IPS-NIHi11 (cell line): ENCODE measurements around the gene NDUFAF8.

Experiments
- DNase-seq: peaks from one replicate; pipeline ENCODE4 v3.0.0; 2012; ENCODE audit warnings: mixed read lengths, low spot score

NDUFAF8 gene

DNA sequence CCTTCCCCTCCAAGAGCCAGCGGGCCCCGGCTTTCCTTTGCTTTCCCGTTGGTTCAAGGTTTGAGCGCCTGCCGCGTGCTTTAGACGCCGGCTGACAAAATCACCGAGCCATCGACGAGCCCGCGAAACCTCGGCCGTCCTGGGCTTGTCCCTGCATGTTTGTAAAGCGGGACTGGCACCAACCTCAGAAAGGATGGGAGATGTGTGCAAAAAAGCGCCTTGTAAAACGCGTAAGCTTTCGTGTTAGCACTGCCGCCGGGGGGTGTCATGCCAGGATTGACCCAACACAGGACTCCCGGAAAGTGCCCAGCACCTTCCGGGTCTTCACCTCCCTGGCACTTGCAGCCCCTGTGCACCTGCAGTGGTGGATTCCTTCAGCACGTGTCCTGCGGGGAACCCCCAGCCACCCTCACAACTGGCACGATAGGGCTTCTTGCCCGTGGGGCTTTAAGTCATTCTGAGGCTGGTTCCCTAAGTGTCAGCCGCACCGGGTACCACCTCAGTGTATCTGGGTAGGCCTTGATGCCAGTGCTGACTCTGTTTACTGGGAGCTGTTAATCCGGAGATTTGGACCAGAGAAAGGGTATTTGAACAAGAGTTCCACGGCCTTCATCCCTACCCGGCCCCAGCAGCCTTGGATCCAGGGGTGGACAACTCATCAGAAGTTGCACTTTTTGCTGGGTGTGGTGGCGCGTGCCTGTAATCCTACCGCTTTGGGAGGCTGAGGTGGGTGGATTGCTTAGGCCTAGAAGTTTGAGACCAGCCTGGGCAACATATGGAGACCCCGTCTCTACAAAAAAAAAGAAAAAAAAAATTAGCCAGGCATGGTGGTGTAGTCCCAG is 817 bp downstream of the NDUFAF8 start:
- no peak for DNase-seq

DNA sequence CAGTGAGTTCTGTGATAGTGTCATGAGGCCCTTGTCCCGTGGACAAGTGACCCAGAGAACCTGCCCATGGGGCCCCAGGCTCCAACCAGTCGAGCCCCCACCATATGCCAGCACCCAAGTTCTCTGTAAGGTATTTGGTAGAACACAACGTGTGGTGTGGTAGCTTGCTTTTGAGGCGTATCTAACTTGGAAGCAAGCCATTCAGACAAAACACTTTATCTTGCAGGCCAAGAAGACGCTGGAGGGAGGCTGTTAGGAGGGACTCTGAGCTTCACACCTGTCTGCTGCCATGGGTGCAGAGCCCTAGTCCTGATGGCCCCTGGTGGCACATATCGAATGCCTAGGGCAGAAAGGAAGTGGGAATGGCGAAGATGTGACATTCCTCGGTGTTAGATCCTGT is 1.6 kb downstream of the NDUFAF8 start:
- DNase-seq: no peak

DNA sequence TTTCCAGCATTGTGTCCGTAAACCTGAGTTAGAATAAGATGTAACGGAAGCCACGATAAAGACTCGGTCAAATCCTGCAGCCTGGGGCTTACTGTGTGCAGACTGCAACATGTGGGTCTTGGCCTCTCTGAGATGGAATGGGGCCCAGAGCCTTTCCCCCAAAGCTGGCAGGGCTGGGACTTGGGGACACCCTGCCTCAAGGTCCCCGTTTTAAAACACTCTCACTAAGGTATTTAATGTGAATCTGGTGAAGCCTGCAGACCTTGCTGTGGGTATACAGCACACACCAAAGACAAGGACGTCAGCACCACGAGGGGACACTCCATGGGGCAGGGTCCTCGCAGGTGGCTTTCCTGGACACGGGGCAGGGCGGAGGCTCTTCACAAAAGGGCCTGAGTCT is 2.1 kb downstream of the NDUFAF8 start:
- no peak for DNase-seq

DNA sequence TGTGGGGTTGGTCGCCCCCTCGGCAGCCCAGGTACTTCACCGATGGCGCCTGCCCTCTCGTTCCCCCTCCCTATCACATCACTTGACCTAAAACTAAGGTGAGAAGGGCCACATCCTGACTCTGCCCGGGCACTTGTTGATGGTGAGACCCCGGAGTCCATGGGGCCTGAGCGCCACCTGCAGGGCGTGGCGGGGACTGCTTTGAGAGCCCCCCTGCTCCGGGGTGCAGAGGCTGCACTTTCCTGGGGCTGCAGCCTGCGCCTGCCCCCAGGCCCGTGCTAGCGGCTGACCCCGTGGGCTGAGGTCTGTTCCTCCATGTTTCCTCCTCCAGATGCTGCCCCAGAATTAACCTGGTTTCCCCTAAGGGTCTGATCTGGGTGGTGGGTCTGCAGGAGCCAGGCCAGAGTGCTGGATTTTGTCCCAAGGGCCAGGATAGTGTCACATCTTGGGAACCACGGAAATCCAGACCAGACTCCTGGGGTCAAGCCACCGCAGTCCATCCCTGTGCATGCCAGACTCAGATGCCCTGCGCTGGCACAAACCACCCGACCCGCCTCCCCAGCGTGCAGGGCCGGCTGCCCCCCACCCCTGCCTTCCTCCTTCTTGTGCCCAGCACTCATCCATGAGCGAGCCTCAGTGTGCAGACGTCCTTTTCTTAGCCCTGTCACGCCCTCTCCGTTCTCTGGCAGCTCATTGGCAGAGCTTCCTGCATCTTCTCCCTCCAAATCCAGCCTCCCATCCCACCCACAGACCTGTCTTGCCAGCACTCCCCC is 2.7 kb downstream of the NDUFAF8 start:
- peak; percentile 84 for DNase-seq

DNA sequence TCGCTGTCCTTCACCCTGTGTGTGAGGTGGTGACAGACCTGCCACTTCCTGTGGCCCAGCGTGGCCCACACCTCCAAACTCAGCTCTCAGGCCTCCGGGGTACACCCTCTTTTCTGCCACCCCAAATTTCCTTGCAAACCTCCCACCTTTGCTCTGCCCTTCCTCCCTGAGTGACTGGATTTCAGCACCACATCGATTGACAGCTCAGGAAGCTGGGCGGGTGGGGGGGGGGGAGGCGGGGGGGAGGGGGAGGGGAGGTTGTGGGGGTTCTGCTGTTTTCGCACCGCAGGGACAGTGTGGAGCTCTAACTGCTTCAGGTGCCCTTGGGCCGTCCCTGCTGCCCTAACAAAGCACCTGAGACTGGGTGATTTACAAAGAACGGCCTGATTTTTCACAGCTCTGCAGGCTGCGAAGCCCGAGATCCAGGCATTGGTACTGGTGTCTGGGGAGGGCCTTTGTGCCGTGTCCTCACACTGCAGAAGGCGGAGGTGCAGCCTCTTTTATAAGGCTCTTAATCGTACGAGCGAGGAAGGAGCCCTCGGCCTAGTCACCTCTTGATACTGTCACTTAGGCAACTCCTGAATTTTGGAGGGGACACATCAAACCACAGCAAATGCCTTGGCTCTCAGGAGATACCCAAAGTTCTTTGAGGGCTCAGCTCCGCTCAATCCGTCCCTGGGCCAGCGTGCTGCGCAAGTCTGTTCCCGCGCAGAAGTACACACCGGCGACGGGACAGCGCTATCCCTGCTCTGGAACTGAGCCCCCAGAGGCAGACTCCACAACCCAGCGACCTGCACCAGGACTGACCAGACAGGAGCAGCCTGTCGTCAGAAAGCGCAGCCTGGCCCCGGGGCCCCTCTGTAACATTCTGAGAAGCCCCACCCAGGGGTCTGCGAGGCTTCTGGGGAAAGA is 3.6 kb downstream of the NDUFAF8 start:
- DNase-seq: peak; percentile 20

DNA sequence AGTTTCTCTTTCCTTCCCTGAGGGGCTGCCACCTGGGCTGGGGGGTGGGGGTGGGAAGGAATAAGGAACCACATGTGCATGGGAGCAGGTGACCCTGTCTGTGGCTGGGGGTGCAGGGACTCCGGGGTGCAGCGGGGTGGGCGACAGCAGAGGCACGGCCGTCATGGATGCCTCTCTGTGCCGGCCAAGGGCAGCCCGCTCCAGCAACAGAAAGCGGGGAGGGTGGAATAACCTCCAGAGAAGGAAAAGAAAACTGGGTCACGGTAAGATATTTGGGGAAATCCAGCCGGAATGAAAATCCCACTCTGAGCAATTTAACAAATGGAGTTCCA is 4.2 kb downstream of the NDUFAF8 start:
- no peak for DNase-seq

DNA sequence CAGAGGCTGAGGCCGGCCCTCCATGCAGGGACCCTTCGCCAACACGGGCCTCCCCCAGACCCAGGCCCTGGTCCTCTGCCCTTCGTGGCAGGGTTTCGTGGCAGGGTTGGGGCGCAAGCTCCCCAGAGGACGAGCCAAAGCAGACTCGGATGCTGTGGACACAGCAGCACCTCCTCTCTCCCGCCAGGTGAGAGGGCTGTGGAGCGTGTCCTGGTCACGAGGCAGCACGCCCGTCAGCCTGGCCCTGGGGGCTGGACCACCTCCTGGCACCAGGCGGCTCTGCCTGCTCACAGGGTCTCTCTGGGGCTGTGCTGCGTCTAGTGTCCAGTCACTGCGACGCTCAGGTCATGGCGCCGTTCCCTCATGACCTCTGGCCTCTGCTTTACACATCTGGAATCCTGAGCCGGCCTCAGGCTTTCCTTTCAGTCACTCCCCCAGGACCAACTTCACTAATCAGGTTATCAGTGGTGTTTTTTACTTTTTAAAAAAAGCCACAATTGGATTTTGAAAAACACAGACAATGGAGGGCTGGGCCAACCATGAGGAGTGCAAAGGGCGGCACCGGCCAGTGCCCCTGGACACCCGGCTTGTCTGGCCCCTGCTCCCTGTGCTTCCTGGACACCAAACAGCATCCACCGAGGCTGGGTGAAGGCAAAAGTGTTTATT is 5.4 kb downstream of the NDUFAF8 start:
- DNase-seq: no peak

DNA sequence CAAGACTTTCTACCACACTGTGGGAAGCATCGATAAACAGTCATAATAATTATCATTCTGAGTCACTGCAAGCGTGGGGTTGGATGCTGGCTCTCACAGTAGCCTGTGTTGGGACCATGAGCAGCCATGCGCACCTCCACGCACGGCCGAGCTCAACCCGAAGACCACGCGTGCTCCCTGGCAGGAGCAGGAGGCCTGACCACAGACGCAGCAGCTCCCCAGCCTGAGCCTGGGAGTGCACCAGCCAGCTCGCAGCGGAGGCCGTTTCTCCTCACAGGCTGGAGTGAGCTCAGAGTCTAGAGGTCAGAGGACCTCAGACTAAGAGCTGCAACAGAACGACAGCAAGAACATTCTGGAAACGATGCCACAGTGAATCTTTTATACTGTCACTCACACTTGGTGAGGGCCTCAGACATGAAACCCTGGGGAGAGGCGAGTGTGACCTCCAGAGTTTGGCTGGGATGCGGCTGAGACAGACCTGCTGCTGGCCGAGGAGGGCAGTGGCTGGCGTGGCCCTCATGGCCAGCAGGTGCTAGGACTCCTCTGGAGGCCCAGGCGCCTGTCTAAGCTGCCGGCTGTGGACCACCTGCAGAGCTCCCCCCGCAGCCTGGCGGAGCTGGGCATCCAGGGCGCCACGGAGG is 6.0 kb downstream of the NDUFAF8 start:
- no peak for DNase-seq

DNA sequence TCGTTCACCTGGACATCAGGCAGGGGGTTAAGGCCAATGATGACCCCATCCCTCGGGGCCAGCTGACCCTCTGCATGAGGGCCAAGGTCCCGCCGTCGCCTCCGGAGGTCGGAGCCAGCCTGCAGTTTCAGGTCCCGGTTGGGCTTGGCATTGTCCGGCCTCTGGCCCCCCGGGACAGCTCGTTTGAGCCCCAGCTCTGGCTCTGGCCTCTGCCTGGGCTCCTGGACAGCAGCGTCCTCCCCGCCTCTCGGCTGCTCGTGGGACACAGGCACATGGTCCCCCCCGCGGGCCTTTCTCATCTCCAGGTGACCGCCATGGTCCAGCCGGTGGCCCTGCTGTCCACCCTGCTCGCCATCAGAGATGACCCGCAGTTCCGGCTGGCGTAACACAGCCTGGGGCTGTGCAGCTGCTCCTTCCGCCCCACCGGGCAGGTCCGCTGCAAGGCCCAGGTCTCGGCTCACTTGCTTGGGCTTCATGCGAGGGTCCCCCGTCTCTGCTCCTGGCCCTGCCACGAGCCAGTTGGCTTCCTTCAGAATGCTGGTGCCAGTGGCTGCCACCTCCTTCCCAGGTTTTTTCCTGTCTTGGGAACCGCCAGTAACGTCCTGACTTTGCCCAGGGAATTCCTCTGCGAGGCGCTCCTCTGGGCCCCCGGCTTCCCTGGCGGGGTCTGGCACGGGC is 6.7 kb downstream of the NDUFAF8 start:
- no peak for DNase-seq

DNA sequence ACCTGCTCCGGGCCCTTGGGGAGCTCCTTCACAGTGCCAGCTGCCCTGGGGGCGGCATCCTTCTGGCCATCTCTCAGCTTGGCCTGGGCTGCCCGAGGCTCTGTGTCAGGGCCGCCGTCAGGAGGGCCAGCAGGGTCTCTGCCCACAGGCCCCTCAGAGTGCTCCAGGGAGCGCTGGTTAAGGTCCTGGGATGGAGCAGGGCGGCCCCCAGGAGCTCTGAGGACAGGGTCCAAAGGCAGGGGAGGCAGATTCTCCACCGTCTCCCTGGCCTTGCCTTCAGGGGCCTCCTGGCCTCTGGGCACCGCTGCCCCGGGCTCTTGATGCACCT is 7.2 kb downstream of the NDUFAF8 start:
- DNase-seq: no peak

DNA sequence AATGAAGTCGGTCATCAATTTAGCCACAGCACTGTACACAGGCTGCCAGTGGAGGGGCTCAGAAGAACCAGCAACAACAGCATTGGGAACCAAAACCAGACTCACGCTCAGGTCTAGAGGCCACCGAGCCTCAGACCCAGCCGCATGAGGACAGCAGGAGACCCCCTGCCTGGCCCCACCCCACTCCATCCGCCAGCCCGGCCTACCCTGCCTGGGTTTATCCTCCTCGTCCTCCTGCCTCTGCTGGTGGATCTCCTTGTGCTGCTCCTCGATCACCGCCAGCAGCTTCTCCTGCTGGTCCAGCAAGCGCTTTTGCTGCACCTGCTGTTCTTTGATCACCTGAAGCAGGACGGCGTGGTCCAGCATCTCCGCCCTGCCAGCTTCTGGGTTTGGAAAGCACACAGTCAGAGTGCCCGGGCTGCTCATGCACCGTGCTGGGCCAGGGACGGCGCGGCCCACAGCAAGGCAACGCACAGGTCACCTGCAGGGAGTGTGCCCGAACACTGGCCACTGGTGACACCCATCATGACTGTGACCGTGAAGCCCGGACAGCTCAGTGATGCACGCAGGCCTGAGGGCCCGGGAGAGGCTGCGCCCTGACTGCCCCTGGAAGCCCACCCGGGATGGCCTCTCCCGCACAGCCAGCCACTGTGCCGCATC is 7.7 kb downstream of the NDUFAF8 start:
- DNase-seq: no peak

DNA sequence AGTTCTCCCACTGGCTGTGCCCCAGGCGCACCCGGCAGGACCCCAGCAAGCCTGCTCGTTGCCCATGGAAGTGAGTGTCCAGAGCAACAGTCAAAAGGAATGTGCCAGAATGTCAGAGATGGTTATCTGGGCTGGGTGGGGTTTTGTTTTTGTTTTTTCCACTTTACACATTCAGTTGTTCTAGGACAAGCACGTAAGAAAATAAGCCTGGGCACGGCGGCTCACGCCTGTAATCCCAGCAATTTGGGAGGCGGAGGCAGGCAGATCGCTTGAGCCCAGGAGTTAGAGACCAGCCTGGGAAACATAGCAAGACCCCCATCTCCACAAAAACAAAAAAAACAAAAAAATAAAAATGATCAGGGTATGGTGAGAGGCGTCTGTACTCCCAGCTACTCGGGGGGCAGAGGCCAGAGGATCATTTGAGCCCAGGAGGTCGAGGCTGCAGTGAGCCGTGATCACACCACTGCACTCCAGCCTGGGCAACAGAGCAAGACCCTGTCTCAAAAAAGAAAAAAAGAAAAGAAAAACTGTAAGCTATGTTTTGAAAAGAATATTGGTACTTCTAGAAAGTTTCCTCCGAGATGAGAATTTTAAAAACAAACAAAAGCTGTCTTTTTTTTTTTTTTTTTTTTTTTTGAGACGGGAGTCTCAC is 8.3 kb downstream of the NDUFAF8 start:
- DNase-seq: no peak

DNA sequence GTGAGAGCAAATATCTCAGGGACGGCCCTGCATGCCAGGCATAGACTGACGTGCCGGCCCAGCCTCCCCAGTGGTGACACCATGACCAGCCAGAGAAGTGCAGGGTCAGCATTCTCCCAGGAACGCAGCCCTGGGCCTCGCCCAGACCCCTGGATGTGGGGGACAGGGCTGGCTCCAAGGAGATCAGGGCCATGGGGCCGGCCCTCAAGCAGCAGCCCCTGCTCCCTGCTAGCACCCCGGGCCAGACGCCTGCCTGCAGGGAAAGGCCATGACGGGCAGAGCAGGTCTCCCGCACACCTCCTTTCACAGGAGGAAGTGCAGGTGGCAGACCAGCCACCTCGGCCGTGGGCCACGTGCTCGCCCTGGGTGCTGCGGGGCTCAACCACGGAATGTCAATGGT is 9.5 kb downstream of the NDUFAF8 start:
- no peak for DNase-seq

DNA sequence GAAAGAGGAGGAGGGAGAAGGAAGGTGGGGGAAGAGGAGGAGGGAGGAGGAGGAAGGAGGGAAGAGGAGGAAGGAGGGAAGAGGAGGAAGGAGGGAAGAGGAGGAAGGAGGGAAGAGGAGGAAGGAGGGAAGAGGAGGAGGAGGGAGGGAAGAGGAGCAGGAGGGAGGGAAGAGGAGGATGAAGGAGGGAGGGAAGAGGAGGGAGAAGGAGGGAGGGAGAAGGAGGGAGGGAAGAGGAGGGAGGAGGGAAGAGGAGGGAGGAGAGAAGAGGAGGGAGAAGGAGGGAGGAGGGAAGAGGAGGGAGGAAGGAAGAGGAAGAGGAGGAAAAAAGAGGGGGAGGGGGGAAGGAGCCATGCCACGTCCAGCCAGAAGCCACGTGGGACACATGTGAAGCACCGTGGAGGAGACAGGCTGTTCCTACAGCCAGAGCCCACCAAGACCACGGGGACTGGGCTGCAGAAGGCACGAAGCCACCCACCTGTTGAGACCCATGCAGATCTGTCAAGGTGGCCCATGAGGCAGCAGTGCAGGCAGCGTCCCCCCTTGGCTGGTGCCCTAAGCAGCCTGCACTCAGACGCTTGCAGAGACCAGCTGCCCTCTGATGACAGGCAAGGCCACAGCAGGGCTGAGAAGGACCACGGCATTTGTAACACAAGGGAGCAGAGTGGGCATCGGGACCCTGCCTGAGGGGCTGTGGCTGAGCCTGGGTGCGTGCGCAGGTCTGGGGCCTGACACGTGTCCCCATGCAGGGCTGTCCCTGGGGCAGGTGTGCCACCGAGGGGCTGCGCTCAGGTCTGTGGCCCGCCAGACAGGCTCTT is 10.3 kb downstream of the NDUFAF8 start:
- DNase-seq: no peak

DNA sequence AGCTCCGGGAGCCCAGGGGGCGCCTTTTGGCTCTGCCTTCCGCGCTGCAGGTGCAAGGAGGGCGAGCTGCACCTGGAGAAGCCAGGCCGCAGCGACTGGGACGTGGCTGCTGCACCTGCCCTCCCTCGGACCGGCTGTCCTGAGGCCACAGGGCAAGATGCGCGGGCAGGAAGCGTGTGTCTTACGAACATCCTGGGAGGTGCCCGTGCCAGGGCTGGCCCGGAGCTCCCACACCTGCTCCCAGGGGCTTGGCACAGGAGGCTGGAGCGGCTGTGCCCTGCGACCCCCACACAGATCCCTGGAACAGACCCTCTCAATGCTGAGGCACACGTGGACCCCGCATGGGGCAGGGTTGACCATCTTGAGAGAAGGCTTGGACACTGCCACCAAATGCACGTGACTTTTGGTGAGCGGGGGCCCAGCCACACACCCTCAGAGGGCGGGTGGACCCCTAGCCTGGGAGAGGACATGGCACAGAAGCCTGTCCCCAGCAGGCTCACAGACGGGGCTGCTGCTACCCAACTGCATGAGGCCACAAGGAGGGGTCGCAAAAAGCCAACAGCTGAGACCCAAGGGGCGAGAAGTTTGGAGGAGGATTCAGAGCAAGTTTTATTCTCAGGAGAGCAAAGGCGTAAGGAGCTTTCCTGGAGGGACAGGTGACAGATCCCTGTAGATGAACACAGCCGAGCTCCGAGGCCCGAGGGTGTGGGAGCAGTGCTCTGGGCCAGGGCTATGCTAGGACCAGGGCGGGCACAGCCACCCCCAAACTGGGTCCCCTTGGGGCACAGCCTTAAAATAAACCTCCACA is 11.4 kb downstream of the NDUFAF8 start:
- DNase-seq: no peak

DNA sequence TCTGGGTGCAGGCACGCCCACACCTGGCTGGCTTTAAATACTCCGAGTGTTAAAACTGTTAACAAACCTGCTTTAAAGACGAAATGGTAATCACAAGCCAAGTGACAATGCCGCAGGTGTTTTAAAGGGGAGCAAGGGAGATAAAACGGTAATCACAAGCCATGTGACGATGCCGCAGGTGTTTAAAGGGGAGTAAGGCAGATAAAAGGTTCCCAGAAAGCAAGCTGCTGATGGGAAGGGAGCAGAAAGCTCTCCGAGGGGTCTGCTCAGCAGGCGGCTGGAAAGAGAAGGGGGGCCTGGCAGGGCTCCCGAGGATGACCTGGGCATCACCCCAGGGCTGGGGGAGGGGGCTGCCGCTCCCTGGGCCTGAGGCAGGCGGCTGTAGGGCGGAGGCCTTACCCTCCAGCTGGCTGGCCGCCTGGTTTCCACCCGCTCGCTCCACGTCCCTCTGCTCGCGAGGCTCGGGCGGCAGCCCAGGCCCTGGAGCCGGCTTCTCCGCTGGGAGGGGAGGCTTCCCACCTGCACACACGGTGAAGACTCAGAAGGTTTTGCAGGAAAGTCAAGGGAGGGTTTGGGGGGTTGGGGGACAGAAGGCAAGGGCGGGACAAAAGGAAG is 12.1 kb downstream of the NDUFAF8 start:
- no peak for DNase-seq

DNA sequence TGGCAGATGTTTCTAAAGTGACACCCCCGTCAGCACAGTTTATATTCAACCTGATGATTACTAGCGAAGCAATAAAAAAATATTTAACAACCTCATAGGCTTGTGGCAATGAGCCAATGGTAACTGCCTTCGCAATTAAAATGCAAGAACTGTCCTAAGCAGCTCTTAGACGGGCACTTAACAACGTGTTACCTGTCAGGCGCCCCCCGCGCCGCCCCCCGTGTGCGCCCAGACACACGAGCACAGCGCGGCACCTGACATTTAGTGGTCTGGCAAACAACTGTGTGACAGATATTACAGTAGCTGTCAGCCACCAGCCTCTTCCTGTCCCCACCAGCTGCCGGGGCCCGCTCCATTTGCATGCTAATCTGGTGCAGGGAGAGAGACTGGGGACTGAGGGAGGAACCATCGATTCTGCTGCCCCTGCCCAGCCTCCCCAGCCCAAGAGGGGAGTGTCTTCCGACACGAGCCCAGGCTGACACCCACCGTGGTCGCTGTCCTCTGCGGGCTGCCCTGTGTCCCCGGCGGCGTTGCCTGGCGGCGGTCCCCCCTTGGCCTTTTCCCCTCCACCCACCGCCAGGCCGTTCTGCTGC is 12.7 kb downstream of the NDUFAF8 start:
- DNase-seq: no peak
